ENCODE results near the gene ATAD3B.
"Not testable (repeated sequence)": the region's sequence is repeated elsewhere in the genome, so short reads cannot be mapped to it uniquely, and the experiment has no call there.

The ATAD3B gene

GRCh38 chr1:1476011-1476410 lies 4.4 kb downstream of the ATAD3B start:
- H3K4me3 Mint-ChIP-seq, H3K27ac Mint-ChIP-seq, H3K9me3 Mint-ChIP-seq, H3K27me3 Mint-ChIP-seq: not testable (repeated sequence)
- Mint-ChIP-seq H3K36me3 (ENCODE audit: low read depth) (peaks cover 35% of the 10 kb centered on the region), H3K4me1 (ENCODE audit: low read depth) (peaks cover 17% of the 10 kb centered on the region)

- Mint-ChIP-seq H3K4me3 (no peak overlapping the region), H3K27ac (no peak overlapping the region), H3K27me3 (no peaks in the 10 kb centered on the region), H3K9me3 (no peaks in the 10 kb centered on the region), H3K36me3 (ENCODE audit: low read depth) (peaks cover 39% of the 10 kb centered on the region), H3K4me1 (ENCODE audit: low read depth) (peaks cover 14% of the 10 kb centered on the region)
These were observed 5.6 kb downstream of the ATAD3B start for GRCh38 chr1:1477206-1477605.

GRCh38 chr1:1479547-1480487 lies 8.3 kb downstream of the ATAD3B start:
- Mint-ChIP-seq H3K27ac (no peak overlapping the region), H3K27me3 (no peaks in the 10 kb centered on the region), H3K4me3 (no peak overlapping the region), H3K36me3 (ENCODE audit: low read depth) (peaks cover 50% of the 10 kb centered on the region), H3K9me3 (no peaks in the 10 kb centered on the region), H3K4me1 (ENCODE audit: low read depth) (peaks cover 3% of the 10 kb centered on the region)

GRCh38 chr1:1480488-1480867 lies 8.9 kb downstream of the ATAD3B start:
- not testable (repeated sequence) for H3K4me1 Mint-ChIP-seq (ENCODE audit: low read depth)

GRCh38 chr1:1481811-1482210 lies 10.2 kb downstream of the ATAD3B start:
- H3K9me3 Mint-ChIP-seq; H3K27ac Mint-ChIP-seq; H3K4me3 Mint-ChIP-seq; H3K27me3 Mint-ChIP-seq; H3K4me1 Mint-ChIP-seq (ENCODE audit: low read depth): not testable (repeated sequence)
- peaks cover 45% of the 10 kb centered on the region for H3K36me3 Mint-ChIP-seq (ENCODE audit: low read depth)

More at GRCh38 chr1:1480488-1480867, 8.9 kb downstream of the ATAD3B start:
- H3K27me3 Mint-ChIP-seq, H3K9me3 Mint-ChIP-seq, H3K4me3 Mint-ChIP-seq, H3K27ac Mint-ChIP-seq: not testable (repeated sequence)
- peaks cover 50% of the 10 kb centered on the region for H3K36me3 Mint-ChIP-seq (ENCODE audit: low read depth)

GRCh38 chr1:1482856-1483255 lies 11.3 kb downstream of the ATAD3B start:
- H3K9me3 Mint-ChIP-seq = no peaks in the 10 kb centered on the region
- H3K36me3 Mint-ChIP-seq (ENCODE audit: low read depth) = peaks cover 41% of the 10 kb centered on the region
- H3K4me1 Mint-ChIP-seq (ENCODE audit: low read depth) = no peaks in the 10 kb centered on the region
- no peak overlapping the region for H3K27ac Mint-ChIP-seq
- H3K4me3 Mint-ChIP-seq = no peak overlapping the region
- H3K27me3 Mint-ChIP-seq = no peaks in the 10 kb centered on the region

- H3K27ac Mint-ChIP-seq = no peak overlapping the region
- H3K36me3 Mint-ChIP-seq (ENCODE audit: low read depth) = peaks cover 47% of the 10 kb centered on the region
- H3K4me1 Mint-ChIP-seq (ENCODE audit: low read depth) = no peaks in the 10 kb centered on the region
- H3K4me3 Mint-ChIP-seq = no peak overlapping the region
- H3K27me3 Mint-ChIP-seq = no peaks in the 10 kb centered on the region
- no peaks in the 10 kb centered on the region for H3K9me3 Mint-ChIP-seq
These were observed 12.1 kb downstream of the ATAD3B start for GRCh38 chr1:1483714-1484113.

- peaks cover 47% of the 10 kb centered on the region for H3K36me3 Mint-ChIP-seq (ENCODE audit: low read depth)
- not testable (repeated sequence) for H3K27me3 Mint-ChIP-seq; H3K4me3 Mint-ChIP-seq; H3K4me1 Mint-ChIP-seq (ENCODE audit: low read depth); H3K27ac Mint-ChIP-seq; H3K9me3 Mint-ChIP-seq
These were observed 13.6 kb downstream of the ATAD3B start for GRCh38 chr1:1484976-1485750.

- H3K4me3 Mint-ChIP-seq; H3K27me3 Mint-ChIP-seq; H3K4me1 Mint-ChIP-seq (ENCODE audit: low read depth); H3K27ac Mint-ChIP-seq; H3K9me3 Mint-ChIP-seq: not testable (repeated sequence)
- H3K36me3 Mint-ChIP-seq (ENCODE audit: low read depth) = peaks cover 48% of the 10 kb centered on the region
These were observed 14.3 kb downstream of the ATAD3B start for GRCh38 chr1:1485755-1486317.

GRCh38 chr1:1487701-1488100 lies 16.1 kb downstream of the ATAD3B start:
- no peak overlapping the region for H3K27ac Mint-ChIP-seq

GRCh38 chr1:1489231-1489630 lies 17.7 kb downstream of the ATAD3B start:
- Mint-ChIP-seq H3K27me3 (no peaks in the 10 kb centered on the region), H3K36me3 (ENCODE audit: low read depth) (peaks cover 62% of the 10 kb centered on the region), H3K4me1 (ENCODE audit: low read depth) (no peaks in the 10 kb centered on the region), H3K9me3 (no peaks in the 10 kb centered on the region), H3K4me3 (no peak overlapping the region), H3K27ac (no peak overlapping the region)

More at GRCh38 chr1:1487701-1488100, 16.1 kb downstream of the ATAD3B start:
- no peaks in the 10 kb centered on the region for H3K4me1 Mint-ChIP-seq (ENCODE audit: low read depth)
- H3K36me3 Mint-ChIP-seq (ENCODE audit: low read depth) = peaks cover 52% of the 10 kb centered on the region
- H3K4me3 Mint-ChIP-seq = no peak overlapping the region
- H3K27me3 Mint-ChIP-seq = no peaks in the 10 kb centered on the region
- no peaks in the 10 kb centered on the region for H3K9me3 Mint-ChIP-seq

- no peaks in the 10 kb centered on the region for H3K4me1 Mint-ChIP-seq (ENCODE audit: low read depth)
- no peaks in the 10 kb centered on the region for H3K27me3 Mint-ChIP-seq
- H3K36me3 Mint-ChIP-seq (ENCODE audit: low read depth) = peaks cover 58% of the 10 kb centered on the region
- no peaks in the 10 kb centered on the region for H3K9me3 Mint-ChIP-seq
- no peak overlapping the region for H3K27ac Mint-ChIP-seq
- H3K4me3 Mint-ChIP-seq = no peak overlapping the region
These were observed 18.3 kb downstream of the ATAD3B start for GRCh38 chr1:1489861-1490260.

- H3K36me3 Mint-ChIP-seq (ENCODE audit: low read depth) = peaks cover 58% of the 10 kb centered on the region
These were observed 19.2 kb downstream of the ATAD3B start for GRCh38 chr1:1490633-1491230.

GRCh38 chr1:1491601-1492000 lies 20.0 kb downstream of the ATAD3B start:
- Mint-ChIP-seq H3K27me3 (no peaks in the 10 kb centered on the region), H3K27ac (no peak overlapping the region), H3K36me3 (ENCODE audit: low read depth) (peaks cover 58% of the 10 kb centered on the region), H3K4me3 (no peak overlapping the region), H3K9me3 (no peaks in the 10 kb centered on the region), H3K4me1 (ENCODE audit: low read depth) (no peaks in the 10 kb centered on the region)

More at GRCh38 chr1:1490633-1491230, 19.2 kb downstream of the ATAD3B start:
- Mint-ChIP-seq H3K4me1 (ENCODE audit: low read depth) (no peaks in the 10 kb centered on the region), H3K4me3 (no peak overlapping the region), H3K9me3 (no peaks in the 10 kb centered on the region), H3K27me3 (no peaks in the 10 kb centered on the region), H3K27ac (no peak overlapping the region)

GRCh38 chr1:1494311-1494710 lies 22.7 kb downstream of the ATAD3B start:
- H3K4me3 Mint-ChIP-seq; H3K9me3 Mint-ChIP-seq; H3K27me3 Mint-ChIP-seq; H3K27ac Mint-ChIP-seq; H3K4me1 Mint-ChIP-seq (ENCODE audit: low read depth): not testable (repeated sequence)
- H3K36me3 Mint-ChIP-seq (ENCODE audit: low read depth) = peaks cover 41% of the 10 kb centered on the region
